Esophagus (tissue), 2 donors: ENCODE measurements around the gene TSPAN8. TPM values are rescaled to one million over a fixed set of nuclear protein-coding genes. Genes with fewer than 3 reads are reported as not detected.

Experiments
- polyA plus RNA-seq, 2 donors: library from polyadenylated mRNA; stranded (reverse); fragments of 200-250 nt; gene quantifications; one replicate each; pipeline ENCODE4 v1.2.3, GENCODE V29; 2013
- donor health status: healthy with polysubstance abuse.
- donor health status: Bipolar disorder and iron deficiency.

TSPAN8 gene
- polyA plus RNA-seq, 2 donors: 0.78 to 2.2 TPM

Other genes starting within 250 kb of the TSPAN8 start
- gene PTPRR, start 237.3 kb downstream of the TSPAN8 start, polyA plus RNA-seq: under 1 TPM; 0.05 to 0.06 TPM